HG03432 (cell line): Measurements from ENCODE around the gene DPM2.

Experiments
- ATAC-seq: cut with Tn5 transposase; IDR thresholded peaks from one replicate; pipeline ENCODE4 v1.9.1; 2021; ENCODE audit warnings: mild to moderate bottlenecking, moderate library complexity; ENCODE audit not compliant: unreplicated experiment

DPM2 gene

GRCh38 chr9:127920794-127921193 lies 16.9 kb downstream of the DPM2 start:
- ATAC-seq = no peak

GRCh38 chr9:127919253-127919815 lies 18.3 kb downstream of the DPM2 start:
- no peak for ATAC-seq

GRCh38 chr9:127918183-127919107 lies 19.2 kb downstream of the DPM2 start:
- no peak for ATAC-seq

- ATAC-seq = no peak
Measured at GRCh38 chr9:127917603-127918002, 20.1 kb downstream of the DPM2 start.

GRCh38 chr9:127916720-127917581 lies 20.7 kb downstream of the DPM2 start, which contains the start of gene ST6GALNAC4:
Gene ST6GALNAC4, minus strand, starts transcription at chr9:127917041. Its CDS starts 622 bp downstream, at chr9:127916419.
- ATAC-seq = peak; percentile 77

- peak; percentile 25 for ATAC-seq
Measured at GRCh38 chr9:127915801-127916719, 21.6 kb downstream of the DPM2 start.

- ATAC-seq = no peak
Measured at GRCh38 chr9:127915325-127915752, 22.3 kb downstream of the DPM2 start.

GRCh38 chr9:127913682-127914081 lies 24.0 kb downstream of the DPM2 start:
- ATAC-seq = no peak

GRCh38 chr9:127912882-127913281 lies 24.8 kb downstream of the DPM2 start:
- ATAC-seq = no peak

GRCh38 chr9:127912296-127912695 lies 25.4 kb downstream of the DPM2 start:
- no peak for ATAC-seq

GRCh38 chr9:127910613-127911205 lies 26.9 kb downstream of the DPM2 start:
- ATAC-seq = no peak

- no peak for ATAC-seq
Measured at GRCh38 chr9:127909839-127910273, 27.8 kb downstream of the DPM2 start.

- ATAC-seq = no peak
Measured at GRCh38 chr9:127908660-127908926, 29.1 kb downstream of the DPM2 start.

GRCh38 chr9:127907867-127908659 lies 29.6 kb downstream of the DPM2 start:
- ATAC-seq = no peak

- peak; percentile 36 for ATAC-seq
Measured at GRCh38 chr9:127905788-127906191, 31.9 kb downstream of the DPM2 start.

GRCh38 chr9:127905004-127905728 lies 32.5 kb downstream of the DPM2 start:
- ATAC-seq = peak; percentile 1

GRCh38 chr9:127904561-127905003 lies 33.1 kb downstream of the DPM2 start:
- ATAC-seq = no peak
